Measurements from ENCODE around the gene DNAH6. TPM values are rescaled to one million over a fixed set of nuclear protein-coding genes. Genes with fewer than 3 reads are reported as not detected.

DNAH6 gene
- total and polyA plus RNA-seq, 2 of the 13 experiments (the other 11 are each of a cell fraction or from before 2014, with no cell fraction given): 0.01 TPM; not detected in 1

- WGBS (ENCODE audit: low lambda C conversion rate): under 1% methylated on average over 3 of the region's 3 CpGs
- intact Hi-C loops (cut with micrococcal nuclease; ENCODE audit: unreplicated experiment): no loop called here
- no peak overlapping the region for H3K4me3 ChIP-seq (replicated peaks in 1 of 3; ENCODE audit: insufficient read depth in 1 of 3, low read depth in 2 of 3, low read length in 3 of 3)
Observed at GRCh38 chr2:84781942-84782716, 265.8 kb downstream of the DNAH6 start.

More at GRCh38 chr2:84781942-84782716, 265.8 kb downstream of the DNAH6 start:
- DNase-seq (ENCODE audit: low spot score) (no peak), FAIRE-seq (no peak), ATAC-seq (no peak)
- H3K36me3 ChIP-seq (replicated peaks in 1 of 2; ENCODE audit: control insufficient read depth in 1 of 2, insufficient read depth in 2 of 2, low read length in 2 of 2): no peaks in the 10 kb centered on the region
- H3K27ac ChIP-seq (ENCODE audit: extremely low read length, insufficient read depth, low read length): no peak overlapping the region
- no peak for TF ChIP-seq ZBTB37 (CRISPR knock-in tag; IDR thresholded peaks at IDR 0.05)
- TF ChIP-seq KAT8 (CRISPR knock-in tag; IDR thresholded peaks at IDR 0.05): no peak
- TF ChIP-seq TSC22D2 (CRISPR knock-in tag; IDR thresholded peaks at IDR 0.05; ENCODE audit: borderline replicate concordance): no peak
- no peak for TF ChIP-seq SP140L (CRISPR knock-in tag; IDR thresholded peaks at IDR 0.05; ENCODE audit: borderline replicate concordance)
- no peak for TF ChIP-seq FOXO1 (CRISPR knock-in tag; IDR thresholded peaks at IDR 0.05)
- no peak for TF ChIP-seq DPF2 (CRISPR knock-in tag; IDR thresholded peaks at IDR 0.05; ENCODE audit: borderline replicate concordance, low read depth)
- no peak for TF ChIP-seq ZNF780A (CRISPR knock-in tag; IDR thresholded peaks at IDR 0.05)
- BruUV-seq (replicated peaks): no TSS peak
- no peak overlapping the region for H3K9ac ChIP-seq (ENCODE audit: insufficient read depth, low read depth, low read length)
- ChIA-PET CTCF (ENCODE audit: low intra/inter-chr PET ratio, low total read pairs) (no interaction called here), POLR2A (no interaction called here)
- no peaks in the 10 kb centered on the region; a peak in 1 of 5 replicates for H3K27me3 ChIP-seq (ENCODE audit: control insufficient read depth in 1 of 2, insufficient read depth in 2 of 2, low read length in 2 of 2)
- H3K4me1 ChIP-seq (ENCODE audit: insufficient read depth, low read length): no peaks in the 10 kb centered on the region
- in situ Hi-C loops (cut with HindIII; ENCODE audit: extremely low pct_ligation_motif_present, low pct_unique_long_range_greater_than_20kb): no loop called here
- no peak overlapping the region for H3K4me2 ChIP-seq (ENCODE audit: low read depth, low read length)
- no peaks in the 10 kb centered on the region for H3K79me2 ChIP-seq (ENCODE audit: insufficient read depth, low read length)
- H2AFZ ChIP-seq (ENCODE audit: low read length): no peak overlapping the region
- no peaks in the 10 kb centered on the region for H3K9me3 ChIP-seq (ENCODE audit: low read length)
- no peaks in the 10 kb centered on the region for H4K20me1 ChIP-seq (ENCODE audit: insufficient read depth, low read length)
